Spleen (tissue), 7 donors: Measurements from ENCODE around the gene SAT2.

ENCODE experiments used
- POLR2AphosphoS5 ChIP-seq, 3 donors: sonication (generic); formaldehyde crosslinking; IDR thresholded peaks; one replicate each; pipeline ENCODE4 v1.5.1; 2017; ENCODE audit warnings: antibody characterized with exemption in 3 of 3
- TF ChIP-seq, protein P1 (sequence below), 11 experiments: fragments of 200-600 bp in 7 of 11; fragments of 450-650 bp in 4 of 11; sonication (generic) in 4 of 11; IDR thresholded peaks in 8 of 11; conservative IDR thresholded peaks in 3 of 11; 1 replicate in 7 of 11; 2 replicates in 4 of 11; pipeline versions ENCODE4 v1.4.0 to v1.8.0; 2016 to 2021; ENCODE audit warnings: antibody characterized with exemption in 11 of 11, inconsistent platforms in 4 of 11, mild to moderate bottlenecking in 1 of 11
- donor health status: DM: no; HTN: no; CAD: no; lungs with moderate emphysema.
- donor health status: DM: no; HTN: no; CAD: no.
- donor health status: DM: no; HTN: no; CAD: no.

DNA sequence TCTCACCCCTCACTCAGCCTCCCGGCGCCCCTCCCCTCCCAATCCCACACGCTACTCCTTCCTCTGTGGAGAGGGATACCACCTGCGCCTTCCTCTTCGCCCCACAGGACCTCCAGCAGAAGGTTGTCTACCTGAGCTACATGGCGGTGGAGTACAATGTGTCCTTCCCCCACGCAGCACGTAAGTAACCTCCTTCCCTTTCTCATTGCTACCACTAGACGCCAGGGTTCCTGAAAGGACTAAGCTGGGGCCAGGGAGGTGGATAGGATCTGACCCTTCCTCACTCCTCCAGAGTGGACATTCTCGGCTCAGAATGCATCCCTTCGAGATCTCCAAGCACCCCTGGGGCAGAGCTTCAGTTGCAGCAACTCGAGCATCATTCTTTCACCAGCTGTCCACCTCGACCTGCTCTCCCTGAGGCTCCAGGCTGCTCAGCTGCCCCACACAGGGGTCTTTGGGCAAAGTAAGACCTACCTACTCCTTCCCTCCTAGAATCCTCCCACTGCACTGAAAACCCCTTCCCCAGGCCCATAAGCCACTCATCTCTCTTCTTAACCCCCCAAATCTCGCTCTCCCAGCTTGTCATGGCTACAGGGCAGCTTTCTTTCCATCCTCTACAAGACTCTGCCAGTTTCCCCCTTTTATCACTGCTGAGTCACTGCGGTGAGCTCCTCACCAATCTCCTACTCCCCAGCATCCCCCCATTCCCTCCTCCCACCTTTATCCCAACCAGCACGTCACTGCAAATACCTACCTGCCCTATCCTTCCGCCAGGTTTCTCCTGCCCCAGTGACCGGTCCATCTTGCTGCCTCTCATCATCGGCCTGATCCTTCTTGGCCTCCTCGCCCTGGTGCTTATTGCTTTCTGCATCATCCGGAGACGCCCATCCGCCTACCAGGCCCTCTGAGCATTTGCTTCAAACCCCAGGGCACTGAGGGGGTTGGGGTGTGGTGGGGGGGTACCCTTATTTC, 46.7 kb downstream of the SAT2 start:
- TF ChIP-seq, protein P1, sequence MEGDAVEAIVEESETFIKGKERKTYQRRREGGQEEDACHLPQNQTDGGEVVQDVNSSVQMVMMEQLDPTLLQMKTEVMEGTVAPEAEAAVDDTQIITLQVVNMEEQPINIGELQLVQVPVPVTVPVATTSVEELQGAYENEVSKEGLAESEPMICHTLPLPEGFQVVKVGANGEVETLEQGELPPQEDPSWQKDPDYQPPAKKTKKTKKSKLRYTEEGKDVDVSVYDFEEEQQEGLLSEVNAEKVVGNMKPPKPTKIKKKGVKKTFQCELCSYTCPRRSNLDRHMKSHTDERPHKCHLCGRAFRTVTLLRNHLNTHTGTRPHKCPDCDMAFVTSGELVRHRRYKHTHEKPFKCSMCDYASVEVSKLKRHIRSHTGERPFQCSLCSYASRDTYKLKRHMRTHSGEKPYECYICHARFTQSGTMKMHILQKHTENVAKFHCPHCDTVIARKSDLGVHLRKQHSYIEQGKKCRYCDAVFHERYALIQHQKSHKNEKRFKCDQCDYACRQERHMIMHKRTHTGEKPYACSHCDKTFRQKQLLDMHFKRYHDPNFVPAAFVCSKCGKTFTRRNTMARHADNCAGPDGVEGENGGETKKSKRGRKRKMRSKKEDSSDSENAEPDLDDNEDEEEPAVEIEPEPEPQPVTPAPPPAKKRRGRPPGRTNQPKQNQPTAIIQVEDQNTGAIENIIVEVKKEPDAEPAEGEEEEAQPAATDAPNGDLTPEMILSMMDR (IDR thresholded peaks at IDR 0.05 in 8 of 11, conservative IDR thresholded peaks at IDR 0.05 in 3 of 11): no peak
- TF ChIP-seq POLR2AphosphoS5 (IDR thresholded peaks at IDR 0.05): no peak
